Daoy (cell line): ENCODE measurements around the gene GABRG1. TPM values are rescaled to one million over a fixed set of nuclear protein-coding genes. Genes with fewer than 3 reads are reported as not detected.

Source experiments
- DNase-seq: peaks from one replicate; pipeline ENCODE4 v3.0.0-alpha.2; 2015; ENCODE audit warnings: low read depth
- total RNA-seq: library from RNA; depleted of rRNA; stranded (reverse); fragments of >200 nt; shearing (Covaris generic); gene quantifications from 2 replicates; pipeline ENCODE4 v1.2.3, GENCODE V29; 2014; rRNA removed

The GABRG1 gene
- not detected in 2 replicates for total RNA-seq

DNA sequence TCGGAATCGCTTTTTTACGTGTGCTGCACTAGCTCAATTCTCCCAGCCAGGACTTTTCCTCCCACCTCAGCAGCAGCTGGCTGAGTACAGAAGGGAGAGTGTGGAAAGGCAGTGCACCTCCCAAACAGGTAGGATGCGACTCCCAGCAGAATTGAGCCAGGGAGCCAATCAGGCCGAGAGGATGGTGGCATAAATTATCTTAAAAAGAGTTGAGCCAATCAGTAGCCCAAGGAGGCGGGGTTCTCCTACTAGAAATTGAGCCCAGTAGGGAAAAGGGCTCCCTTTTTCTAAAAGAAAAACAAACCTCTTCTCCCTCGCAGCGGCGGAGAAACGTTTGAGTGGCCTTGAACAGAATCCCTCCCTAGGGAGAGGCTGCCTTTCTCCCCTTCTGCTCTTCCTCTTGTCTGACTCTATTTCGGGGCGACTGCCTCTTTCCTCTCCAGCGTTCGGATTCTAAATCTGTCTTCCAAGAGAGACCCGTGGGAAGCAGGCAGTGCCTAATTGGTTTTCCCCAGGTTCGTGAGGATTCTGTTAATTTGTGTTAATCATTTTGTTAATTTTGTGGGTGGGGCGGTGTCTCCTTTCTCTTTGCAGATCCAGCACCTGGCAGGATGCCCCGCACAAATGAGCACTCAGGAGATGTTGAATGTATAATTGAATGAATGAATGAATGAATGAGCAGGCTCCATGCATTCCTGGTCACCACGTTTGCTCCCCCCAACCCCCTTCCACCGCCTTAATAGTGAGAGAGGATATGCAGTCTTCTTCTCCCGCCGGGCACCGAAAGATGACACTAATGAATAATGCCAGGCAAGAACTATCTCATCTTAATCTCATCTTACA lies at the start of gene GABRG1:
TSS of gene GABRG1 (minus strand) at position 142 of the 843 bp plus-strand sequence. CDS start at position 1, 141 bp downstream.
- no peak for DNase-seq

GRCh38 chr4:46146993-46147392 lies 23.1 kb upstream of the GABRG1 start:
- no peak for DNase-seq

DNA sequence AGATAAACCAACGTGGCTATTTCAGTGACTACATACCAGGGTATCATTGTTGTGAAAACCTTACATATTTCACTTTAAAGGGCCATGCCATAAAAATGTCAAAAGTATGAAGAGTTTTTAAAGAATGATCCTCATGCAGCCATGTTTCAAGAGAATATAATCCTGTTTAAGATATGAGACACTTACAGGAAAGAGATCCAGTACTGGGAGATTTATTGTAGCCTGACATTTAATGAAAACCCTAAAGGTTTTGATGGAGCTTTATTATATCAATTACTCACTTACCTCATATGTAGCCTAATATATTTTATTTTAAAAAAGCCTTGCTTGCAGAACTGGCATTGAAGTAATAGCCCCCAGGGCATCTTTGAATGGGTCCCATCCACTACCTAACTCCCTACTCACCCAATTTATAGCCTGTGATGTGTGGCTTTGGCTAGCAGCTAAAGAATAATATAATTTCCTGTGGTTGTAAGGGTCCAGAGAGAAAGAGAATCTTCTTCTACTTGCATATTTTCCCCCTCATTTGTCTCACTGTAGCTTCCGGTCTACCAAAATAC lies 7.7 kb upstream of the GABRG1 start:
- DNase-seq = no peak

- DNase-seq = no peak
These were observed 1.0 kb upstream of the GABRG1 start for GRCh38 chr4:46124773-46125413.

- DNase-seq = no peak
These were observed 42.2 kb downstream of the GABRG1 start for GRCh38 chr4:46081674-46082073.

DNA sequence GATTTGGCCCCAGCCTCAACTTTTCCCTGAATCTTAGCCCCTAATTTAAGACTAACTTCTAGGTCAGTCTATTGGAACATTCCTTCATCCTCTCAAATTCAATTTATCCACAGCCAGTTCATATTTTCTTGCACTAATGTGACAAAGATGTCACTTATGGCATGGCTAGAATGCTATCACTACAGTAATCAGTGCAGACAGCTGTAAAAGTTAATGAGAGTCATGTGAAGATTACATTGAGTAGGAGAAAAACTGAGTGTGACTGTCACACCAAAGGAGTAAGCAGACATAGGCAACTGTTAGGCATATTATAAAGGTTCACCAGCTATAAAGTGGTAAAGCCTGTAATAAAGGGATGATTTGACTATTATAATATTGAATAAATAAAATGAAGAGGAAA lies 42.6 kb downstream of the GABRG1 start:
- no peak for DNase-seq

DNA sequence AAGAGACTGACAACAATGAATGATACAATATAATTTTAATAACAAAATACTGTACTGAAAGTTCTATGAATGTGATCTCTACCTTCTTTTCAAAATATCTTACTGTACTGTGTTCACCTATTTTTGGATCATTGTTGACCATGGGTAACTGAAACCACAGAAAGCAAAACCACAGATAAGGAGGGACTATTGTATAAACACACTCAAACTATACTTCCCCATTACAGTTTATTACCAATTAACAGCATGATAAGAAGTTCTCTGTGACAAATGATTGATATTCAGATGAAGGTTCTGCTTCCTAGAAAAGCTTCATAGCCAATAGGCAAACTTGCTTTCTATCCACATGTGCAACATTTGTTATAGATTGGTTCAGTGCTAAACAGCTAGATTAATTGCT lies 50.1 kb downstream of the GABRG1 start:
- DNase-seq = no peak

DNA sequence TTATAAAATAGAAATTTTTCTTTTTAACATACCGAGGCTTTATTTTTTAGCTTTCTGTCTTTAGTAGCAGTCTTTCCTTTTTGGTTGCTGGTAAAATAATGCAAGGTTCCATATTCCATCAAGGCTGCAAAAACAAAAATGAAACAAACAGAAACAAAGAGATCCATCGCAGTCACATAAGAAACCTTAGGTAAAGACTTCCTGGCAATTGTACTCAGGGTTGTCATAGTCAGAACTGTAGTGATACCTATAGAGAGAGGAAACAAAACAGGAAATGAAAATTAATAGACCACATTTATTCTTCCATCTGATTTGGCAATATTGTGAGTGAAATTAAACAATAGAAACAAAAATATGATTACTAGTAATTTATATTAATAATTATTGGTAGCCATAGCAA lies 72.5 kb downstream of the GABRG1 start:
- DNase-seq = no peak

DNA sequence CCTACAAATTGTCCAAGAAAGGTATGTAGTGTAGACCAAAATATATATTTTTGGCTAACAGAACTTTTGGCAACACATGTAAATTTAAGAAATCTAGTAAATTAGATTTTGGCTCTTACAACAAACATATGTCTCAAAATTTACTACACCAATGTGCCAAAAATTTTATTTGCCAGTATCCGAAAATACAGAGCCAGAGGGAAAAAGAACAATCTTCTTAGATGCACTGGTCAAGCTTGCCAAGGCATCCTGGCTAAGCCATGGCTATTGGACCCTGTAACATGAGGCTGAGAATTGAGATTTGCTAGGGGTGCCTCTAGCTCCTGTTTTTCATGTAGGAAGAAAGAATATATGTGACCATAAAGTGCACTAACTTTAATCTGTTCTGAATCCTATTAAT lies 91.8 kb downstream of the GABRG1 start:
- no peak for DNase-seq

DNA sequence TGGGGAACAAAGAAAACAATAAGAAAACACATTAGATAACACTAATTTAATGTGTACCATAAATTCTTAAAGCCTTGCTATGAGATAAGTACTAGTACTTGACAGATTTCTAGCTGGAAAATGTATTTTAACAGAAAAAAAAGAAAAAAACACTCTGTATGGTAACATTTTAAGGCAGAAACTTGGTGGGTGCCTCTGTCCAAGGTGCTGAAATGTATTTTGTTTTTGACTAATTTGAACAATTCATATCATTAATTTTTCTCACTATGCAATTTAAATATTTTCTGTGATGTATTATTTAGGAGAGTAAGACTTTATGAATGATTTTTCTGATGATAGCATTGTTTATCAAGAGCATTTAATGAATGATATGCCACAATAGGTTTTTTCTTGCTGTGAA lies 107.5 kb downstream of the GABRG1 start:
- DNase-seq = no peak

- no peak for DNase-seq
These were observed 131.1 kb downstream of the GABRG1 start for GRCh38 chr4:45992728-45993127.

- no peak for DNase-seq
These were observed 134.1 kb downstream of the GABRG1 start for GRCh38 chr4:45989775-45990174.

DNA sequence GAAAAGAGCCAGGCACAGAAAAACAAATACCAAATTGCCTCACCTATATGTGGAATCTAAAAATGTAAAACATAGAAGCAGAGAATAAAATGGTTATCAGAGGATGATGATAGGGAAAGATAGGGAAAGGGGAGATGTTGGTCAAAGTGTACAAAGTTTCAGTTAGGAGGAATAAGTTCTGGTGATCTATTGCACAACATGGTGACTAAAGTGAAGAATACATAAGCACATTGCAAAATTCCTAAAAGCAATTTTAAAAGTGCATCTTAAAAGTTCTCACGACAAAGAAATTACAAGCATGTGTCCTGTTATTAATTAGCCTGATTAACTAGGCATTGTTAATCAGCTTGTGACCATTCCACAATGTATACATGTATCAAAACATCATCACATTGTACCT lies 136.0 kb downstream of the GABRG1 start:
- no peak for DNase-seq
